Aorta (tissue), 5 donors: ENCODE measurements around the gene CLDN20. TPM values are rescaled to one million over a fixed set of nuclear protein-coding genes. Genes with fewer than 3 reads are reported as not detected.
A peak's percentile ranks its signal among the peaks of the same experiment; 100 is the strongest.

Experiments
- ATAC-seq: fragments of 200-7000 bp; cut with Tn5 transposase; one replicate; pipeline ENCODE4 v1.9.1; 2022; ENCODE audit warnings: moderate library complexity; ENCODE audit not compliant: low FRiP score
- DNase-seq, 2 donors: peaks; one replicate each; pipeline ENCODE4 v3.0.0-alpha.2; 2020
- H3K27ac ChIP-seq, 2 donors: one replicate each; pipeline ENCODE4 v1.5.1; 2013; ENCODE audit warnings: low read length in 2 of 2, mild to moderate bottlenecking in 2 of 2, moderate library complexity in 2 of 2, control low read depth in 1 of 2, inconsistent platforms in 1 of 2, low read depth in 1 of 2
- H3K27me3 ChIP-seq, 2 donors: one replicate each; pipeline ENCODE4 v1.6.1; 2013; ENCODE audit warnings: control low read depth in 1 of 2, low read length in 1 of 2, mild to moderate bottlenecking in 1 of 2, moderate library complexity in 1 of 2; ENCODE audit not compliant: insufficient read depth in 2 of 2, control insufficient read depth in 1 of 2
- H3K36me3 ChIP-seq, 2 donors: one replicate each; pipeline ENCODE4 v1.6.1; 2013; ENCODE audit warnings: control low read depth in 1 of 2, low read length in 1 of 2, mild to moderate bottlenecking in 1 of 2; ENCODE audit not compliant: insufficient read depth in 2 of 2, control insufficient read depth in 1 of 2
- H3K4me1 ChIP-seq, 2 donors: one replicate each; pipeline ENCODE4 v1.6.1; 2013; ENCODE audit warnings: low read length in 2 of 2, control low read depth in 1 of 2, mild to moderate bottlenecking in 1 of 2, moderate library complexity in 1 of 2; ENCODE audit not compliant: insufficient read depth in 2 of 2, control insufficient read depth in 1 of 2
- H3K4me3 ChIP-seq, 2 donors: one replicate each; pipeline ENCODE4 v1.5.1; 2013; ENCODE audit warnings: low read length in 2 of 2, control low read depth in 1 of 2, mild to moderate bottlenecking in 1 of 2
- H3K9me3 ChIP-seq: one replicate; pipeline ENCODE4 v1.6.1; 2013; ENCODE audit warnings: mild to moderate bottlenecking, low read length; ENCODE audit not compliant: control insufficient read depth
- WGBS, 2 donors: extraction: QIAGEN DNeasy Blood & Tissue Kit; methylation state at CpG; one replicate each; pipeline ENCODE4 v1.1.7; 2013; 5-methylcytosine and 5-hydroxymethylcytosine counted together
- intact Hi-C, 2 donors: fragments of 100-400 bp; cut with DNase I; formaldehyde crosslinking; loops; one replicate each; pipeline versions ENCODE4 v1.14.2 to v1.15.0; 2022
- polyA plus RNA-seq, 2 donors: library from polyadenylated mRNA; stranded (reverse); fragments of 200-250 nt; gene quantifications; one replicate each; pipeline ENCODE4 v1.2.3, GENCODE V29; 2013
- total RNA-seq, 2 donors: library from RNA; stranded (reverse); fragmentation: NEBNext Ultra II Directional; extraction: Animal tissue kit (Norgen Biotek cat#: 25700); gene quantifications; one replicate each; pipeline ENCODE4 v1.2.1, GENCODE V29; 2021
- donor health status: healthy with polysubstance abuse.
- donor health status: Bipolar disorder and iron deficiency.
- donor health status: DM: no; HTN: no; CAD: no.
- donor health status: DM: no; HTN: no; CAD: no.
- donor health status: DM: yes; HTN: yes; CAD: no.

The CLDN20 gene
- total and polyA plus RNA-seq, 4 donors: not detected

GRCh38 chr6:155269765-155270164, 6.0 kb downstream of the CLDN20 start:
- H3K27ac ChIP-seq: no peak overlapping the region
- WGBS, 2 donors: 65 to 84% methylated on average over 3 of the region's 3 CpGs
- intact Hi-C loops: no loop called here
- no peak overlapping the region for H3K4me3 ChIP-seq
- H3K9me3 ChIP-seq: no peaks in the 10 kb centered on the region
- ATAC-seq: no peak
- no peaks in the 10 kb centered on the region for H3K27me3 ChIP-seq
- H3K4me1 ChIP-seq: peaks cover 0 to 2% of the 10 kb centered on the region in 2 donors
- no peak for DNase-seq
- H3K36me3 ChIP-seq: peaks cover 0 to 2% of the 10 kb centered on the region in 2 donors

GRCh38 chr6:155270561-155271091, 6.8 kb downstream of the CLDN20 start:
- 93% methylated on average over 7 of the region's 7 CpGs for WGBS, 2 donors
- Histone ChIP-seq H3K4me1 (peaks cover 0 to 2% of the 10 kb centered on the region in 2 donors), H3K36me3 (no peaks in the 10 kb centered on the region), H3K9me3 (no peaks in the 10 kb centered on the region), H3K27me3 (no peaks in the 10 kb centered on the region), H3K4me3 (no peak overlapping the region), H3K27ac (no peak overlapping the region)
- no peak for ATAC-seq
- intact Hi-C loops: no loop called here
- DNase-seq: no peak

GRCh38 chr6:155271145-155271544, 7.3 kb downstream of the CLDN20 start:
- no peak overlapping the region for H3K27ac ChIP-seq
- intact Hi-C loops: no loop called here
- DNase-seq (no peak), ATAC-seq (no peak)
- H3K9me3 ChIP-seq: no peaks in the 10 kb centered on the region
- no peaks in the 10 kb centered on the region for H3K36me3 ChIP-seq
- H3K4me3 ChIP-seq: no peak overlapping the region
- H3K4me1 ChIP-seq: peaks cover 0 to 2% of the 10 kb centered on the region in 2 donors
- no peaks in the 10 kb centered on the region for H3K27me3 ChIP-seq

GRCh38 chr6:155272353-155273232, 8.8 kb downstream of the CLDN20 start:
- ATAC-seq (no peak), DNase-seq (no peak)
- Histone ChIP-seq H3K4me3 (no peak overlapping the region), H3K9me3 (no peaks in the 10 kb centered on the region), H3K27me3 (no peaks in the 10 kb centered on the region), H3K27ac (no peak overlapping the region), H3K36me3 (no peaks in the 10 kb centered on the region), H3K4me1 (peaks cover 0 to 2% of the 10 kb centered on the region in 2 donors)
- intact Hi-C loops: no loop called here
- 73 to 80% methylated on average over 8 of the region's 8 CpGs for WGBS, 2 donors

GRCh38 chr6:155273431-155273830, 9.6 kb downstream of the CLDN20 start:
- DNase-seq (no peak), ATAC-seq (no peak)
- H3K36me3 ChIP-seq: no peaks in the 10 kb centered on the region
- H3K9me3 ChIP-seq: no peaks in the 10 kb centered on the region
- 41 to 47% methylated on average over 3 of the region's 3 CpGs for WGBS, 2 donors
- intact Hi-C loops: no loop called here
- H3K27me3 ChIP-seq: no peaks in the 10 kb centered on the region
- H3K4me1 ChIP-seq: peaks cover 0 to 2% of the 10 kb centered on the region in 2 donors
- no peak overlapping the region for H3K4me3 ChIP-seq
- H3K27ac ChIP-seq: no peak overlapping the region

- ATAC-seq (no peak), DNase-seq (no peak)
- H3K9me3 ChIP-seq: no peaks in the 10 kb centered on the region
- H3K4me1 ChIP-seq: peaks cover 0 to 2% of the 10 kb centered on the region in 2 donors
- intact Hi-C loops: no loop called here
- H3K27me3 ChIP-seq: no peaks in the 10 kb centered on the region
- H3K27ac ChIP-seq: peak overlapping the region in 1 of 2 donors; percentile 49
- H3K4me3 ChIP-seq: no peak overlapping the region
- WGBS, 2 donors: 22 to 31% methylated on average over 2 of the region's 2 CpGs
- H3K36me3 ChIP-seq: no peaks in the 10 kb centered on the region
Observed at GRCh38 chr6:155274106-155274505, 10.3 kb downstream of the CLDN20 start.

GRCh38 chr6:155274533-155274932, 10.7 kb downstream of the CLDN20 start:
- Histone ChIP-seq H3K27ac (peak overlapping the region in 1 of 2 donors; percentile 49), H3K27me3 (no peaks in the 10 kb centered on the region), H3K9me3 (no peaks in the 10 kb centered on the region), H3K4me3 (no peak overlapping the region), H3K36me3 (no peaks in the 10 kb centered on the region), H3K4me1 (peaks cover 0 to 3% of the 10 kb centered on the region in 2 donors)
- 35 to 47% methylated on average over 1 of the region's 1 CpG for WGBS, 2 donors
- intact Hi-C loops: no loop called here
- DNase-seq (no peak), ATAC-seq (no peak)

- no peaks in the 10 kb centered on the region for H3K36me3 ChIP-seq
- H3K4me3 ChIP-seq: no peak overlapping the region
- DNase-seq: no peak
- peak overlapping the region in 1 of 2 donors; percentile 21 for H3K27ac ChIP-seq
- H3K9me3 ChIP-seq: no peaks in the 10 kb centered on the region
- intact Hi-C loops: no loop called here
- 54 to 55% methylated on average over 10 of the region's 10 CpGs for WGBS, 2 donors
- no peaks in the 10 kb centered on the region for H3K27me3 ChIP-seq
- ATAC-seq: peak; percentile 41
- H3K4me1 ChIP-seq: peaks cover 0 to 3% of the 10 kb centered on the region in 2 donors
Observed at GRCh38 chr6:155275808-155276480, 12.1 kb downstream of the CLDN20 start.
